ENCODE data around the gene SLC5A6.

DNA sequence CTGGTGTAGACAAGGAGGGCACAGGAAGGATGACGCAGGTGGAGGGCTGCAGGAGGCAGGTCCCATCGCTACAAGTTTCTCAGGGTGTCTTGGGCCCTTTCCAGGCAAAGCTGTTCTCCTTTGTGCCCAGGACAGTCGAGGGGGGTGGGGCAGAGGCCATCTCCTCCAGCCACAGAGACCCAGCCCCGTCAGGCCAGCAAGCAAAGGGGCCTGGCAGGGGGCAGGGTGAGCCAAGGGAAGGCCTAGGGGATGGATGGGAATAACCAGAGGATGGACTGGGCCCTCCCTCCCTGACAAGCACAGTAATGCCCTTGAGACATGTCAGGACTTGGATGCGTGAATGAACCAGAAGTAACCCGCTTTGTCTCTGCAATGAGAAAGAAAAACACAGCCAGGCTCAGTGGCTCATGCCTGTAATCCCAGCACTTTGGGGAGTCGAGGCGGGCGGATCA lies 57.0 kb downstream of the SLC5A6 start:
- TF ChIP-seq, protein P1, sequence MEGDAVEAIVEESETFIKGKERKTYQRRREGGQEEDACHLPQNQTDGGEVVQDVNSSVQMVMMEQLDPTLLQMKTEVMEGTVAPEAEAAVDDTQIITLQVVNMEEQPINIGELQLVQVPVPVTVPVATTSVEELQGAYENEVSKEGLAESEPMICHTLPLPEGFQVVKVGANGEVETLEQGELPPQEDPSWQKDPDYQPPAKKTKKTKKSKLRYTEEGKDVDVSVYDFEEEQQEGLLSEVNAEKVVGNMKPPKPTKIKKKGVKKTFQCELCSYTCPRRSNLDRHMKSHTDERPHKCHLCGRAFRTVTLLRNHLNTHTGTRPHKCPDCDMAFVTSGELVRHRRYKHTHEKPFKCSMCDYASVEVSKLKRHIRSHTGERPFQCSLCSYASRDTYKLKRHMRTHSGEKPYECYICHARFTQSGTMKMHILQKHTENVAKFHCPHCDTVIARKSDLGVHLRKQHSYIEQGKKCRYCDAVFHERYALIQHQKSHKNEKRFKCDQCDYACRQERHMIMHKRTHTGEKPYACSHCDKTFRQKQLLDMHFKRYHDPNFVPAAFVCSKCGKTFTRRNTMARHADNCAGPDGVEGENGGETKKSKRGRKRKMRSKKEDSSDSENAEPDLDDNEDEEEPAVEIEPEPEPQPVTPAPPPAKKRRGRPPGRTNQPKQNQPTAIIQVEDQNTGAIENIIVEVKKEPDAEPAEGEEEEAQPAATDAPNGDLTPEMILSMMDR (IDR thresholded peaks at IDR 0.05), result no peak
- no peak for TF ChIP-seq POLR2AphosphoS5 (IDR thresholded peaks at IDR 0.05)
- no peak for TF ChIP-seq EP300 (IDR thresholded peaks at IDR 0.05)

All from sigmoid colon (tissue), 4 donors.